GM12891 (cell line): ENCODE results near the gene CBFA2T3.

Experiments
- POLR2AphosphoS5 ChIP-seq: IDR thresholded peaks from 2 replicates; pipeline ENCODE4 v1.6.1; 2011; ENCODE audit warnings: low read depth, low read length, control low read depth
- SPI1 ChIP-seq: IDR thresholded peaks from 2 replicates; pipeline ENCODE4 v1.6.1; 2011; ENCODE audit warnings: low read depth, low read length, control low read depth
- TAF1 ChIP-seq: IDR thresholded peaks from 2 replicates; pipeline ENCODE4 v1.6.1; 2011; ENCODE audit warnings: low read depth, low read length, control low read depth

GRCh38 chr16:88995746-88996535, 18.9 kb upstream of the CBFA2T3 start:
- TF ChIP-seq POLR2AphosphoS5 = no peak
- TF ChIP-seq TAF1 = no peak
- TF ChIP-seq SPI1 = no peak
